GM18499 (cell line): Measurements from ENCODE around the gene SLC27A4.
"Not testable (repeated sequence)": the region's sequence is repeated elsewhere in the genome, so short reads cannot be mapped to it uniquely, and the experiment has no call there.

Experiments
- ATAC-seq: cut with Tn5 transposase; IDR thresholded peaks from one replicate; pipeline ENCODE4 v1.9.1; 2021; ENCODE audit warnings: moderate number of reproducible peaks; ENCODE audit not compliant: insufficient read depth, unreplicated experiment

Gene SLC27A4

DNA sequence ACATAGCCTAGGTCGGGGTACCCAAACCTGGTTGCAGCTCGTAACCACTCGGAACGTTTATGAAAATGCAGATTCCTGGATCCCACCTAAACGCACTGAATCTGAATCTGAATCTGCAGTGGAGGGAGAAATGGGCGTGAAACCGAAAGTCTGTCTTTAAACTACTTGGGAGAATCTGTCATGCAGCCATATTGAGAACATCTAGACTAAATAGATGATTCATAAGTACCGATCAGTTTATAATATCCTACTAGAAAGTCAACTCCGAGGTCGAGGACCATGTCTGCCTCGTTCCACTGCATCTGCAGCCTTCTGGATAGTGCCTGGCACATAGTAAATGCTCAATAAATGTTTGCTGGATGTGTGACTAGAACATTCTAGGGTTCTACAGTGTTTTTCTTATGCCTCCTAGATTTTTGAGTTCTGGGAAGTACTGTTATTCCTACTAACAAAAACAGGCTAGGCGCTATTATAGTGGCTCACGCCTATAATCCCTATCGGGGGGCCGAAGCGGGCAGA lies 17.1 kb upstream of the SLC27A4 start:
- ATAC-seq, result no peak

DNA sequence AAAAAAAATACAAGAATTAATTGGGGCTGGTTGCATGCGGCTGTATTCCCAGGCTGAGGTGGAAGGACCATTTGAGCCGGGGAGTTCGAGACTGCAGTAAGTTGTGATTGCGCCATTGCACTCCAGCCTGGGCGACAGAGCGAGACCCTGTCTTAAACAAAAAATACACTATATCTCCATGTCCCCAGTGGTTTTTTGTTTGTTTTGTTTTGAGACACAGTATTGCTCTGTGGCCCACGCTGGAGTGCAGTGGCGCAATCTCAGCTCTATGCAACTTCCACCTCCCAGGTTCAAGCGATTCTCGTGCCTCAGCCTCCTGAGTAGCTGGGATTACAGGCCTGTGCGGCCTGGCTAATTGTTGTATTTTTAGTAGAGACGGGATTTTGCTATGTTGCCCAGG lies 16.5 kb upstream of the SLC27A4 start:
- no peak for ATAC-seq

DNA sequence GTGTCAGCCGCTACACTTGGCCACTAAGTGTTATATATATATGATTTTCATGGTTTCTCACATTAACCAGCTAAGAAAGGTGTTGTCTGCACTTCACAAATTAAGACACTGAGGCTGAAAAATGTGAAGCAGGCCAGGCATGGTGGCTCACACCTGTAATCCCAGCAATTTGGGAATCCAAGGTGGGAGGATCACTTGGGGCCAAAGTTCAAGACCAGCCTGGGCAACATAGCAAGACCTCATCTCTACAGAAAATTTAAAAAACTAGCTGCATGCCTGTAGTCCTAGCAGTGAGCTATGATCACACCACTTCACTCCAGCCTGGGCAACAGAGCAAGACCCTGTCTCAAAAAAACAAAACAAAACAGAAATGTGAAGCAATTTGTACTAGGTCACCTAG lies 15.9 kb upstream of the SLC27A4 start:
- no peak for ATAC-seq

GRCh38 chr9:128325629-128326028 lies 14.7 kb upstream of the SLC27A4 start:
- no peak for ATAC-seq

DNA sequence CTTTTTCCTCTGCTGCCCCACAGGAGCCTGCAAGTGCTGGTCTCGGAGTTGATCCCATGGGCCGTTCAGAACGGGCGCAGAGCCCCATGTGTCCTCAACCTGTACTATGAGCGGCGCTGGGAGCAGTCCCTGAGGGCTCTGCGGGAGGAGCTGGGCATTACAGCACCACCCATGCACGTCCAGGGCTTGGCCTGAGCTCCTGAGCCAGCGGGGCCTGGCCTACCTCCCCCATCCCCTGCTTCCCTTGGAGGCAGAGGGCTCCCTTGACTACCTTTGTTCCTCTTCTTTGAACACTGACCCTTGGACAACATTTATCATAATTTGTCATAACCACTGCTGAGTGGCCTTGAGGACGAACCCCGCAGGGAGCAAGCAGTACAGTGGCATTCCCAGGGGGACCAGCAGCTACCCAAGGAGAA lies 6.9 kb upstream of the SLC27A4 start:
- no peak for ATAC-seq

GRCh38 chr9:128335161-128335560 lies 5.2 kb upstream of the SLC27A4 start:
- ATAC-seq, result no peak

DNA sequence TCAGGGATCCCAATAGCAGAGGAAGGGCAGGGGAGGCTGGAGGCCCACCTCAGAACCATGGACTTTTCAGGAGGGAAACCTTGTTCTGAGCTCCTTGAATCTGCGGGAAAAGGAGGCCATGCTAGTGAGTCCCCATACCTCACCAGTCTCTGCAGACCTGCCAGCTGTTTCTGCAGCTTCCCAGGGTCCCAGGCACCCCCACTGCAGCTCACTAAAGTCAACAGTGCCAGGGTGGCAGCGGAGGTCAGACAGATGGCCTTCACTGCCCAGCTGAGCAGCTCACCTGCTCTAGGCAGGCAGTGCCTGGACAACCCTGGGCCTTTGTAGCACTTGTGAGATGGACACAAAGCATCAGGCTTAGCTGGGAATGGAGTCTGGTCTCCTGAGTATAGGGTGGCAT lies 4.4 kb upstream of the SLC27A4 start:
- no peak for ATAC-seq

DNA sequence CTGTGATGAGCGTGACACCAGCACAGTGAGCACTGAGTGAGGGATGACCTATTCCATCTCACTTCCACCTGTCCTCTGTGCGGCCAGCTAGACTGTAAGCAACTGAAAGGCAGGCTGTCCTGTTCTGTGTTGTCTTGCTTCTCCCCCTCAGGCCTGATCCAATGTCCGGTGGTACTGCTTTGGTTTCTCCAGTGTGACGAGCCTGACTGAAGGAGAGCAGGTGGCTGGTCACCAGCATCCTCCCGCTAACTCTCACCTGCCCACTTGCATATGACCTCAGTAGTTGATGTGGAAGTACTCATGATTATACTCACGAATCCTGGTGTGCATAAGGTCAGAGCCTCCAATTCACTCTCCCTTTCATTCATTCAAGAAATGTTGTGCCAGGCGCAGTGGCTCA lies 2.4 kb upstream of the SLC27A4 start:
- no peak for ATAC-seq

DNA sequence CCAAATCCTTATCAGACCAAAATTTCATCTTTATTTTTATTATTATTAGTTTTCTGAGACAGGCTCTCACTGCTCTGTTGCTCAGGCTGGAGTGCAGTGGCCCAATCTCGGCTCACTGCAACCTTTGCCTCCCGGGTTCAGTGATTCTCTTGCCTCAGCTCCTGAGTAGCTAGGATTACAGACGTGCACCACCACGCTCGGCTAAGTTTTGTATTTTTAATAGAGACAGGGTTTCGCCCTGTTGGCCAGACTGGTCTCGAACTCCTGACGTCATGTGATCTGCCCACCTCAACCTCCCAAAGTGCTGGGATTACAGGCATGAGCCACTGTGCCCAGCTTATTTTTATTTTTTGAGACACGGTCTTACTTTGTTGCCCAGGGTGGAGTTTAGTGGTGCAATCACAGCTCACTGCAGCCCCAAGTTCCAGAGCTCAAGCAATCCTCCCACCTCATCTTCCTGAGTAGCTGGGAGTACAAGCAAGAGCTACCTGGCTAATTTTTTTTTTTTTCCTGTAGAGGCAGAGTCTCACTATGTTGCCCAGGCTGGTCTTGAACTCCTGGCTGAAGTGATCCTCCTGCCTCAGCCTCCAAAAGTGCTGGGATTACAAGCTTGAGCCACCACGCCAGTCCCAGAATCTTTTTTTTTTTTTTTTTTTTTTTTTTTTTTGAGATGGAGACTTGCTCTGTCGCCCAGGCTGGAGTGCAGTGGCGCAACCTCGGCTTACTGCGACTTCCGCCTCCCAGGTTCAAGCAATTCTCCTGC lies 1.3 kb upstream of the SLC27A4 start:
- ATAC-seq, result not testable (repeated sequence)

- no peak for ATAC-seq
These were observed 536 bp downstream of the SLC27A4 start for GRCh38 chr9:128340691-128341434.

- ATAC-seq, result no peak
These were observed 1.1 kb downstream of the SLC27A4 start for GRCh38 chr9:128341435-128341849.

GRCh38 chr9:128342971-128343680 lies 2.8 kb downstream of the SLC27A4 start:
- ATAC-seq, result no peak

DNA sequence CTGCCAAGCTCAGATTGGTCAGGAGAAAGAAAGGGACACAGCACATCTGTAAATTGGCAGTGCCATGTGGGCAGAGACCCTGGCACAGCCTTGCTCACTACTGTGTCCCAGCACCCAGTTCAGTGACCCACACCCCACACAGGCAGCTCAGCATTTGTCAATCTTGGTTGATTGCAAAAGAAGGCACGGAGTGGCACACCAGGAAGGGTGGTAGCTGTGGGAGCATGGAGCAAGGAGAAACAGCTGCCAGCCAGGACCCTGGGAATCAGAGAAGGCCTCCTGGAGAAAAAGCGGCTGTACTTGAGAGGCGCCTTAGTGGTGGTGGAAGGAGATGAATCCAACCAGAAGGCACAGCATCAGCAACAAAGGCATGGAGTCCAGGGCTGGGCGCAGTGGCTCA lies 3.5 kb downstream of the SLC27A4 start:
- no peak for ATAC-seq

- ATAC-seq, result no peak
These were observed 4.7 kb downstream of the SLC27A4 start for GRCh38 chr9:128344931-128345605.

DNA sequence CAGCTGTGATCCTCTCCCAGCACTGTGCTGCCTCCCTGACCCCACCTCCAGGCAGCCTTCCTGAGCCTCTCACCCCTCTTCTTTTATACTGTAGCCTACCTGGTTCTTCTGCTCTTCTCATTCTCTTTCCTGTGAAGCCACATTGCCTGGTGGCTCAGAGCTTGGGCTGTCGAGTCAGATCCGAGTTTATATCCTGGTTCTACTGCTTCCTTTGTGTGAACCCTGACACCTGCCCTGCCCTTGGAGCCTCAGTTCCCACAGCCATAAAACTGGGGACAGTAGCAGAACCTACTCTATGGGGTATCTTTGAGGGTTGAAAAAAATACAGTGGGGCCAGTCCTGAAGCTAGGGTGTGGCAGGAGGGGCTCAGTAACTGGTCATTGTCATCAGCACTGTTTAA lies 8.8 kb downstream of the SLC27A4 start:
- no peak for ATAC-seq

- no peak for ATAC-seq
These were observed 9.4 kb downstream of the SLC27A4 start for GRCh38 chr9:128349772-128350171.

- no peak for ATAC-seq
These were observed 15.1 kb downstream of the SLC27A4 start for GRCh38 chr9:128355451-128355850.

- no peak for ATAC-seq
These were observed 17.8 kb downstream of the SLC27A4 start for GRCh38 chr9:128358090-128358489.

GRCh38 chr9:128358861-128359260 lies 18.5 kb downstream of the SLC27A4 start:
- no peak for ATAC-seq

DNA sequence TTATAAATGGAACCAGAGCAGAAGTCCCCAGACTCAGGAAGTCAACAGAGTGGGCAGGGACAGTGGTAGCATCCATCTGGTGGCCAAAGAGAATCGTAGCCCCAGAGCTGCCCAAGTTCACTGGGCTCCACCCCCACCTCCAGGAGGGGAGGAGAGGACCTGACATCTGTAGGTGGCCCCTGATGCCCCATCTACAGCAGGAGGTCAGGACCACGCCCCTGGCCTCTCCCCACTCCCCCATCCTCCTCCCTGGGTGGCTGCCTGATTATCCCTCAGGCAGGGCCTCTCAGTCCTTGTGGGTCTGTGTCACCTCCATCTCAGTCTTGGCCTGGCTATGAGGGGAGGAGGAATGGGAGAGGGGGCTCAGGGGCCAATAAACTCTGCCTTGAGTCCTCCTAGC lies 20.5 kb downstream of the SLC27A4 start:
- ATAC-seq, result no peak
